Liver (tissue), 3 donors: ENCODE data around the gene LEAP2.

Experiments
- ATF3 ChIP-seq: IDR thresholded peaks from 2 replicates; pipeline ENCODE4 v1.6.1; 2016; ENCODE audit warnings: antibody characterized with exemption
- CTCF ChIP-seq: fragments of 150-350 bp; IDR thresholded peaks from 2 replicates; pipeline ENCODE4 v1.5.1; 2017; ENCODE audit warnings: improper control_type of control experiment, low read depth, low read length; ENCODE audit not compliant: missing input control
- FOXA1 ChIP-seq: IDR thresholded peaks from 2 replicates; pipeline ENCODE4 v1.6.1; 2016; ENCODE audit warnings: antibody characterized with exemption
- GABPA ChIP-seq, 2 donors: IDR thresholded peaks in 1 of 2; conservative IDR thresholded peaks in 1 of 2; 2 replicates each; pipeline ENCODE4 v1.6.1; 2016; ENCODE audit warnings: antibody characterized with exemption in 2 of 2, mild to moderate bottlenecking in 1 of 2, moderate library complexity in 1 of 2
- MAX ChIP-seq: IDR thresholded peaks from 2 replicates; pipeline ENCODE4 v1.6.1; 2016; ENCODE audit warnings: antibody characterized with exemption
- RAD21 ChIP-seq, 2 donors: IDR thresholded peaks; 2 replicates each; pipeline ENCODE4 v1.6.1; 2016; ENCODE audit warnings: antibody characterized with exemption in 2 of 2, mild to moderate bottlenecking in 2 of 2
- REST ChIP-seq: IDR thresholded peaks from 2 replicates; pipeline ENCODE4 v1.6.1; 2016; ENCODE audit warnings: antibody characterized with exemption, mild to moderate bottlenecking
- RXRA ChIP-seq, 2 donors: IDR thresholded peaks; 2 replicates each; pipeline ENCODE4 v1.6.1; 2017 to 2018; ENCODE audit warnings: antibody characterized with exemption in 2 of 2, mild to moderate bottlenecking in 1 of 2
- TAF1 ChIP-seq: conservative IDR thresholded peaks from 2 replicates; pipeline ENCODE4 v1.6.1; 2016; ENCODE audit warnings: antibody characterized with exemption, mild to moderate bottlenecking
- YY1 ChIP-seq: IDR thresholded peaks from 2 replicates; pipeline ENCODE4 v1.6.1; 2016; ENCODE audit warnings: antibody characterized with exemption, mild to moderate bottlenecking
- donor health status: healthy.
- donor health status: healthy.

- TF ChIP-seq CTCF = no peak
- no peak for TF ChIP-seq REST
- no peak for TF ChIP-seq FOXA1
- TF ChIP-seq YY1 = no peak
- no peak for TF ChIP-seq RAD21 (IDR thresholded peaks at IDR 0.05)
- no peak for TF ChIP-seq ATF3
- no peak for TF ChIP-seq MAX
- no peak for TF ChIP-seq TAF1
- no peak for TF ChIP-seq GABPA (IDR thresholded peaks at IDR 0.05 in 1 of 2, conservative IDR thresholded peaks at IDR 0.05 in 1 of 2)
- TF ChIP-seq RXRA (IDR thresholded peaks at IDR 0.05) = peak in 1 of 2 donors; percentile 22
Observed at GRCh38 chr5:132877938-132878337, 4.5 kb downstream of the LEAP2 start.
